Adrenal gland (tissue), 5 donors: Measurements from ENCODE around the gene MXRA7.

Experiments used
- POLR2A ChIP-seq, 2 donors: fragments of 450-650 bp; IDR thresholded peaks; one replicate each; pipeline ENCODE4 v1.6.1; 2017; ENCODE audit warnings: antibody characterized with exemption in 2 of 2, mild to moderate bottlenecking in 2 of 2, moderate library complexity in 1 of 2
- TF ChIP-seq, protein P1 (sequence below), 6 experiments: fragments of 450-650 bp in 4 of 6; fragments of 200-600 bp in 2 of 6; sonication (generic) in 1 of 6; IDR thresholded peaks; 1 replicate in 5 of 6; 2 replicates in 1 of 6; pipeline versions ENCODE4 v1.5.1 to v1.8.0; 2016 to 2021; ENCODE audit warnings: antibody characterized with exemption in 6 of 6, mild to moderate bottlenecking in 2 of 6, moderate library complexity in 1 of 6
- donor health status: DM: no; HTN: no; CAD: no.

DNA sequence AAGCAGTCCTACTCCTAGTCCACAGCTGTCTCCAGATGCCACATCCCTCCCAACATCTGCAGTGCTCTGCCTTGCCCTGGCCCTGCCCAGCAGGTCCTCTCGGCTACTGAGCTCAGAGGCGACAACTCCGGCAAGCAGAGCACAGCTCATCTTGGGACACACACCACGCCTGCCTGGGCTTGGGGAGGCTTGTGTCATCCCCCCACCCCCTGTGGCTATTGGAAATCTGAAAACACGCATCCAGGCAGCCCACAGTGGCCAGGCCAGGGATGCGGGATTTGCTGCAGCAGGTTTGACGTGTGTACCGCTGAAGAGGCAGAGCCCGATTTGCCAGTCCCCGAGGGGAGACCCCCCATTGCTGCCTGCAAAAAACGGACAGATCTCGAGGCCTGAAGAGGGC is 25.4 kb downstream of the MXRA7 start:
- TF ChIP-seq, protein P1, sequence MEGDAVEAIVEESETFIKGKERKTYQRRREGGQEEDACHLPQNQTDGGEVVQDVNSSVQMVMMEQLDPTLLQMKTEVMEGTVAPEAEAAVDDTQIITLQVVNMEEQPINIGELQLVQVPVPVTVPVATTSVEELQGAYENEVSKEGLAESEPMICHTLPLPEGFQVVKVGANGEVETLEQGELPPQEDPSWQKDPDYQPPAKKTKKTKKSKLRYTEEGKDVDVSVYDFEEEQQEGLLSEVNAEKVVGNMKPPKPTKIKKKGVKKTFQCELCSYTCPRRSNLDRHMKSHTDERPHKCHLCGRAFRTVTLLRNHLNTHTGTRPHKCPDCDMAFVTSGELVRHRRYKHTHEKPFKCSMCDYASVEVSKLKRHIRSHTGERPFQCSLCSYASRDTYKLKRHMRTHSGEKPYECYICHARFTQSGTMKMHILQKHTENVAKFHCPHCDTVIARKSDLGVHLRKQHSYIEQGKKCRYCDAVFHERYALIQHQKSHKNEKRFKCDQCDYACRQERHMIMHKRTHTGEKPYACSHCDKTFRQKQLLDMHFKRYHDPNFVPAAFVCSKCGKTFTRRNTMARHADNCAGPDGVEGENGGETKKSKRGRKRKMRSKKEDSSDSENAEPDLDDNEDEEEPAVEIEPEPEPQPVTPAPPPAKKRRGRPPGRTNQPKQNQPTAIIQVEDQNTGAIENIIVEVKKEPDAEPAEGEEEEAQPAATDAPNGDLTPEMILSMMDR (IDR thresholded peaks at IDR 0.05), result no peak
- no peak for TF ChIP-seq POLR2A (IDR thresholded peaks at IDR 0.05)
